Mucosa of rectum (tissue), 2 donors: Measurements from ENCODE around the gene RNPS1.

ENCODE experiments used
- H3K27ac ChIP-seq, 2 donors: one replicate each; pipeline ENCODE4 v1.7.0; 2013; ENCODE audit warnings: inconsistent platforms in 2 of 2, low read depth in 2 of 2, low read length in 2 of 2
- H3K27me3 ChIP-seq, 2 donors: one replicate each; pipeline ENCODE4 v1.7.0; 2013; ENCODE audit warnings: low read length in 2 of 2; ENCODE audit not compliant: control insufficient read depth in 2 of 2, insufficient read depth in 2 of 2
- H3K36me3 ChIP-seq, 2 donors: one replicate each; pipeline ENCODE4 v1.7.0; 2013; ENCODE audit warnings: low read length in 2 of 2; ENCODE audit not compliant: control insufficient read depth in 2 of 2, insufficient read depth in 2 of 2
- H3K4me1 ChIP-seq, 2 donors: one replicate each; pipeline ENCODE4 v1.7.0; 2013; ENCODE audit warnings: low read length in 2 of 2, mild to moderate bottlenecking in 1 of 2; ENCODE audit not compliant: control insufficient read depth in 2 of 2, insufficient read depth in 2 of 2
- H3K4me3 ChIP-seq, 2 donors: one replicate each; pipeline ENCODE4 v1.7.0; 2013; ENCODE audit warnings: low read length in 2 of 2
- H3K9ac ChIP-seq, 2 donors: one replicate each; pipeline ENCODE4 v1.7.0; 2013; ENCODE audit warnings: low read length in 2 of 2, low read depth in 1 of 2, mild to moderate bottlenecking in 1 of 2
- H3K9me3 ChIP-seq, 2 donors: one replicate each; pipeline ENCODE4 v1.7.0; 2013; ENCODE audit warnings: low read length in 2 of 2; ENCODE audit not compliant: control insufficient read depth in 2 of 2
- donor health status: healthy.
- donor health status: Normal muscosa, but diverticular disease.

The RNPS1 gene

DNA sequence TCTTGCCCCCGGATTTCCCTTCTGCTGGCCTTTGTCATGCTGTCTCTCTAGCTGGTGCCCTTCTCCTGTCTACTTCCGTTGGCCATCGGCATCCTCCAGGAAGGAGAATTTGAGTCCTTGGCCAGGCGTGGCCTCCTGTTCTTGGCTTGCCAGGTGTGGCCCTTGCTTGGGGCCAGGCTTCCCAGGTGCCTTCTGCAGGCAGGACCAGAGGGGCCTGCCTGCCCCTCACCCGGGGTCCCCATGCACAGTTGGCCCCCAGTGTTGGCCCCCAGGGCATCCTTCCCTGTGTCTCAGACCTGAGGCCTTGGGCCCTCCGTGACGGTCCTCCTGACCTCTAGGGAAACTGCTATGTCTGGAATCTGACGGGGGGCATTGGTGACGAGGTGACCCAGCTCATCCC is 60.1 kb downstream of the RNPS1 start:
- Histone ChIP-seq H3K9ac (no peak overlapping the region), H3K9me3 (no peaks in the 10 kb centered on the region), H3K4me3 (no peak overlapping the region), H3K27me3 (no peaks in the 10 kb centered on the region), H3K27ac (no peak overlapping the region), H3K4me1 (peaks cover 22% of the 10 kb centered on the region in 2 donors), H3K36me3 (peaks cover 11 to 19% of the 10 kb centered on the region in 2 donors)

DNA sequence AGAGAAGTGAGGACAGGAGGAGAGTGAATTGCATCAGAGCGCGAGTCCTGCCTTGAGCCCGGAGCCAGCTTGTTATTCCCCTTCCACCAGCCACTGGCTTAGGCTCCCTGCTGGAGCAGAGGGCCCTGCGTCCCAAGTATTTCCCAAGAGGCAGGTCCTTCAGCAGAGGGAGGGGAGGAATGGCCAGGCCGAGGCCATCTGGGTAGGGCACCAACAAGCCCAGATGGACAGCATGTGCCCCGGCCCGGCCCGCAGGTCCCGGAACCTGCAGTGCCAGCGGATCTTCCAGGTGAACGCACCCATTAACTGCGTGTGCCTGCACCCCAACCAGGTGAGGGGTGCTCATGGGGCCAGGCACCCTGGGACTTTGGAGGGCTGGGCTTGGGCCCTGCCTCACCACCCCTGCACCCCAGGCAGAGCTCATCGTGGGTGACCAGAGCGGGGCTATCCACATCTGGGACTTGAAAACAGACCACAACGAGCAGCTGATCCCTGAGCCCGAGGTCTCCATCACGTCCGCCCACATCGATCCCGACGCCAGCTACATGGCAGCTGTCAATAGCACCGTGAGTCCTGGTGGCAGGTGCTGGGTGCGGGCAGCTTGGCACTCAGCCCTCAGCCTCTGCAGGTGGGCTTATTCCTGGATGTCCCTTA is 61.0 kb downstream of the RNPS1 start:
- Histone ChIP-seq H3K9me3 (no peaks in the 10 kb centered on the region), H3K9ac (no peak overlapping the region), H3K27me3 (no peaks in the 10 kb centered on the region), H3K4me1 (peaks cover 13% of the 10 kb centered on the region in 2 donors), H3K4me3 (no peak overlapping the region), H3K27ac (no peak overlapping the region), H3K36me3 (peaks cover 11 to 17% of the 10 kb centered on the region in 2 donors)

DNA sequence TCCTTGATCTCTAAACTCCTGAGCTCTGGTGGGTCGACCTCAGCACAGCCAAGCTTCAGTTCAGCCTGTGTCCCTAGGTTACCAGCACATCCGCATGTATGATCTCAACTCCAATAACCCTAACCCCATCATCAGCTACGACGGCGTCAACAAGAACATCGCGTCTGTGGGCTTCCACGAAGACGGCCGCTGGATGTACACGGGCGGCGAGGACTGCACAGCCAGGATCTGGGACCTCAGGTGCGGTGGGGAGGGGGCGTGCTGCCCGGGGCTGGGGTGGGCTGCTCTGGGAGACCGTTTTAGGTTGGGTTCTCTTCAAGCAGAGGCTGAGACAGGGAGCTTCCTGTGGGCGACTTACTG is 61.5 kb downstream of the RNPS1 start:
- peaks cover 12 to 13% of the 10 kb centered on the region in 2 donors for H3K4me1 ChIP-seq
- H3K27me3 ChIP-seq = no peaks in the 10 kb centered on the region
- peak overlapping the region in 1 of 2 donors; percentile 97 for H3K9ac ChIP-seq
- H3K27ac ChIP-seq = no peak overlapping the region
- no peaks in the 10 kb centered on the region for H3K9me3 ChIP-seq
- H3K4me3 ChIP-seq = peak overlapping the region; percentile 90 to 100
- peaks cover 11 to 17% of the 10 kb centered on the region in 2 donors for H3K36me3 ChIP-seq

DNA sequence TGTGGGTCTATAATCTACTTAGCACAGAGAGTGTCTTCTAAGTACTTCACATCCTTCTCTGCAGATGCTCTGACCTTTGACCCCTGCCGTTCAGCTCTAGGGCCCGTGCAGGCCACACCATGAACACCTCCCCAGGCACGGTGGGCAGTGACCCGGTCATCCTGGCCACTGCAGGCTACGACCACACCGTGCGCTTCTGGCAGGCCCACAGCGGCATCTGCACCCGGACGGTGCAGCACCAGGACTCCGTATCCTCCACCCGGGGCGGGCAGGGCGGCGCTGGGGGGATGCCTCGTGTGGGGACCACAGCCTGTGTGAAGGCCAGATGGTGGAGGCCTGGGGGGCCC is 62.0 kb downstream of the RNPS1 start:
- peak overlapping the region; percentile 95 to 97 for H3K27ac ChIP-seq
- peaks cover 12 to 13% of the 10 kb centered on the region in 2 donors for H3K4me1 ChIP-seq
- no peaks in the 10 kb centered on the region for H3K9me3 ChIP-seq
- H3K9ac ChIP-seq = peak overlapping the region; percentile 87 to 97
- H3K4me3 ChIP-seq = peak overlapping the region; percentile 90 to 100
- peaks cover 11 to 17% of the 10 kb centered on the region in 2 donors for H3K36me3 ChIP-seq
- no peaks in the 10 kb centered on the region for H3K27me3 ChIP-seq

DNA sequence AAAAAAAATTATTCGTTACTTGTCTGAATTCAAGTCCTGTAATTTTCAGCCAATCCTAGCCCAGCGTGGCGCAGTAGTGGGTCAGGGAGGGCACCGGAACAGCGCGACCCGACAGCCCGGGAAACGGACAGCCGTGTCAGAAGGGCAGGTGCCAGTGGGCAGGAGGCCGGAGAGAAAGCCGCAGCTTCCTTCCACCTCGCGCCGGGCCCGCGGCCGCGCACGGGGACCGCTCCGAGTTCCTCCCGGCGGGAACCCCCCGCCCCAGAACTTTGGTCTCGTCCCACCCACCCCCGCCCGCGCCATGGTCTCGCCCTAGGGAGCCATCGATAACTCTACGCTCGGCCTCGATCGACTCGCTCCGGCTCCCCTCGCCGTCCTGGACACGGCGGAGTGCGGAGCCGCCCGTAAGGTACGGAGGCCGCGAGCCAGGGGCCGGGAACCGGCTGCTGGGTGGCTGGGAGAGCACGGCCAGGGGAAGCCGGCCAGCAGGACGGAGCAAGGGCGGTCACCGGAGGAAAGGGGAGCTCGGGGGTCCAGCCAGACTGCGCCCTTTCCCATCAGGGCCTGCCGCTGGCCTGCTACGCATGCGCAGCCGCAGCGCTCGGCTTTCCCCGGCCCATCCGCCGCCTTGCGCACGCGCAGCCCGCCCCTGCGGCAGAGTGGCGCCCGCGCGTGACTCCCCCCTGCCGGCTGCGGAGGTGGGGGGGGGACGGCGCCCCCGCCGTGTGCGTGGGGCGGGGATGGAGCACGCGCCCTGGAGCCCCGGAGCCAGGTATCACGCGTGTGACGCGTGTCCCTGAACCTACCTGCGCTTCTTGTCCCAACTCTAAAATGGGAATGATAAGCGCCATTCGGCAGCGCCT is 62.6 kb downstream of the RNPS1 start, which contains the start of gene MLST8:
TSS of gene MLST8 (plus strand) at position 351 of the 863 bp plus-strand sequence. CDS start 632 bp downstream, outside the sequence.
- H3K36me3 ChIP-seq = peaks cover 11 to 17% of the 10 kb centered on the region in 2 donors
- H3K9me3 ChIP-seq = no peaks in the 10 kb centered on the region
- H3K4me1 ChIP-seq = peaks cover 12 to 13% of the 10 kb centered on the region in 2 donors
- H3K27me3 ChIP-seq = no peaks in the 10 kb centered on the region
- peak within 1 kb of the TSS; percentile 95 to 97 for H3K27ac ChIP-seq
- peak within 1 kb of the TSS; percentile 87 to 97 for H3K9ac ChIP-seq
- H3K4me3 ChIP-seq = peak within 1 kb of the TSS; percentile 90 to 100

DNA sequence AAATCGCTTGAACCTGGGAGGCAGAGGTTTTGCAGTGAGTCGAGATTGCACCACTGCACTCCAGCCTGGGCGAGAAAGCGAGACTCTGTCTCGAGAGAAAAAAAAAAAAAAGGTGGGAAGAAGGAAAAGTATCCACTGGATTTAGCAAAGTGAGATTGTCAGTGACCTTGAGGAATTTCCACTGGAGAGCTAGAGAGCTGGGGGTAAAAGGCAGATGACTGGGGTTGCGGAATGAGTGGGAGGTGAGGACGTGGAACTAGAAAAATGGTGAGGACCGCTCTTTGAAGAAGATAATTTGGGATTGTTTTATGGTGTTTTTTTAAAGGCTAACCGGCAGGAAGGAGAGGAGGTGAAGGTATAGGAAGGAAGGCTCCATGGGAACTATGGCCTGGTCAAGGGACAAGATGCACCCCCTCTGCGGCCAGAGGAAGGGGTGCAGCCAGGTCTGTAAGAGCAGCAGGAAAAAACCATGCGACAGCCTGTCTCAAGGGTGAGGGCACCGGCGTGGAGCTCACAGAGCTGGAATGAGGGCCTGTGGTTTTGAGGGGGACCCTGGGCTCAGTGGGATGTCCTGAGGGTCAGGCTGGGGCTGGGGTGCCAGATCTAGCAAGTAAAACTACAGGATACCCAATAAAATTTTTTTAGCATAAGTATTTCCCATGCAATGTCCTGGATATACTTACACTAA is 63.4 kb downstream of the RNPS1 start:
- Histone ChIP-seq H3K9me3 (no peaks in the 10 kb centered on the region), H3K9ac (peak overlapping the region; percentile 77 to 97), H3K27ac (peak overlapping the region in 1 of 2 donors; percentile 95), H3K27me3 (no peaks in the 10 kb centered on the region), H3K4me1 (peaks cover 12 to 13% of the 10 kb centered on the region in 2 donors), H3K4me3 (peak overlapping the region; percentile 90 to 100), H3K36me3 (peaks cover 11 to 14% of the 10 kb centered on the region in 2 donors)
